ENCODE measurements around the gene SGMS1. TPM values are rescaled to one million over a fixed set of nuclear protein-coding genes. Genes with fewer than 3 reads are reported as not detected.

Gene SGMS1
- total and polyA plus RNA-seq, 2 experiments from 2014 or later = 15.0 to 34.7 TPM

DNA sequence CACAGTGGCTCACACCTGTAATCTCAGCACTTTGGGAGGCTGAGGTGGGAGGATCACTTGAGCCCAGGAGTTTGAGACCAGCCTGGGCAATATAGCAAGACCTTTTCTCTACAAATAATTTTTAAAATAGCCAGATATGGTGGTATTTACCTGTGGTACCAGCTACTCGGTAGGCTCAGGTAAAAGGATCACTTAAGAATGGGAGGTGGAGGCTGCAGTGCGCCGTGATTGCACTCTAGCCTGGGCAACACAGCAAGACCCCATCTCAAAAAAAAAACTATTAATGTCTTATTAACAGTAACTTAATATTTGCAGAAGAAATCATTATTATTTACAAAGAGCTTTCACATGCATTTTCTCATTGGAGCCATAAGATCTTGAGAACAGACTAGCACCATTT lies 103.6 kb downstream of the SGMS1 start (continued):
- TF ChIP-seq, protein P1, sequence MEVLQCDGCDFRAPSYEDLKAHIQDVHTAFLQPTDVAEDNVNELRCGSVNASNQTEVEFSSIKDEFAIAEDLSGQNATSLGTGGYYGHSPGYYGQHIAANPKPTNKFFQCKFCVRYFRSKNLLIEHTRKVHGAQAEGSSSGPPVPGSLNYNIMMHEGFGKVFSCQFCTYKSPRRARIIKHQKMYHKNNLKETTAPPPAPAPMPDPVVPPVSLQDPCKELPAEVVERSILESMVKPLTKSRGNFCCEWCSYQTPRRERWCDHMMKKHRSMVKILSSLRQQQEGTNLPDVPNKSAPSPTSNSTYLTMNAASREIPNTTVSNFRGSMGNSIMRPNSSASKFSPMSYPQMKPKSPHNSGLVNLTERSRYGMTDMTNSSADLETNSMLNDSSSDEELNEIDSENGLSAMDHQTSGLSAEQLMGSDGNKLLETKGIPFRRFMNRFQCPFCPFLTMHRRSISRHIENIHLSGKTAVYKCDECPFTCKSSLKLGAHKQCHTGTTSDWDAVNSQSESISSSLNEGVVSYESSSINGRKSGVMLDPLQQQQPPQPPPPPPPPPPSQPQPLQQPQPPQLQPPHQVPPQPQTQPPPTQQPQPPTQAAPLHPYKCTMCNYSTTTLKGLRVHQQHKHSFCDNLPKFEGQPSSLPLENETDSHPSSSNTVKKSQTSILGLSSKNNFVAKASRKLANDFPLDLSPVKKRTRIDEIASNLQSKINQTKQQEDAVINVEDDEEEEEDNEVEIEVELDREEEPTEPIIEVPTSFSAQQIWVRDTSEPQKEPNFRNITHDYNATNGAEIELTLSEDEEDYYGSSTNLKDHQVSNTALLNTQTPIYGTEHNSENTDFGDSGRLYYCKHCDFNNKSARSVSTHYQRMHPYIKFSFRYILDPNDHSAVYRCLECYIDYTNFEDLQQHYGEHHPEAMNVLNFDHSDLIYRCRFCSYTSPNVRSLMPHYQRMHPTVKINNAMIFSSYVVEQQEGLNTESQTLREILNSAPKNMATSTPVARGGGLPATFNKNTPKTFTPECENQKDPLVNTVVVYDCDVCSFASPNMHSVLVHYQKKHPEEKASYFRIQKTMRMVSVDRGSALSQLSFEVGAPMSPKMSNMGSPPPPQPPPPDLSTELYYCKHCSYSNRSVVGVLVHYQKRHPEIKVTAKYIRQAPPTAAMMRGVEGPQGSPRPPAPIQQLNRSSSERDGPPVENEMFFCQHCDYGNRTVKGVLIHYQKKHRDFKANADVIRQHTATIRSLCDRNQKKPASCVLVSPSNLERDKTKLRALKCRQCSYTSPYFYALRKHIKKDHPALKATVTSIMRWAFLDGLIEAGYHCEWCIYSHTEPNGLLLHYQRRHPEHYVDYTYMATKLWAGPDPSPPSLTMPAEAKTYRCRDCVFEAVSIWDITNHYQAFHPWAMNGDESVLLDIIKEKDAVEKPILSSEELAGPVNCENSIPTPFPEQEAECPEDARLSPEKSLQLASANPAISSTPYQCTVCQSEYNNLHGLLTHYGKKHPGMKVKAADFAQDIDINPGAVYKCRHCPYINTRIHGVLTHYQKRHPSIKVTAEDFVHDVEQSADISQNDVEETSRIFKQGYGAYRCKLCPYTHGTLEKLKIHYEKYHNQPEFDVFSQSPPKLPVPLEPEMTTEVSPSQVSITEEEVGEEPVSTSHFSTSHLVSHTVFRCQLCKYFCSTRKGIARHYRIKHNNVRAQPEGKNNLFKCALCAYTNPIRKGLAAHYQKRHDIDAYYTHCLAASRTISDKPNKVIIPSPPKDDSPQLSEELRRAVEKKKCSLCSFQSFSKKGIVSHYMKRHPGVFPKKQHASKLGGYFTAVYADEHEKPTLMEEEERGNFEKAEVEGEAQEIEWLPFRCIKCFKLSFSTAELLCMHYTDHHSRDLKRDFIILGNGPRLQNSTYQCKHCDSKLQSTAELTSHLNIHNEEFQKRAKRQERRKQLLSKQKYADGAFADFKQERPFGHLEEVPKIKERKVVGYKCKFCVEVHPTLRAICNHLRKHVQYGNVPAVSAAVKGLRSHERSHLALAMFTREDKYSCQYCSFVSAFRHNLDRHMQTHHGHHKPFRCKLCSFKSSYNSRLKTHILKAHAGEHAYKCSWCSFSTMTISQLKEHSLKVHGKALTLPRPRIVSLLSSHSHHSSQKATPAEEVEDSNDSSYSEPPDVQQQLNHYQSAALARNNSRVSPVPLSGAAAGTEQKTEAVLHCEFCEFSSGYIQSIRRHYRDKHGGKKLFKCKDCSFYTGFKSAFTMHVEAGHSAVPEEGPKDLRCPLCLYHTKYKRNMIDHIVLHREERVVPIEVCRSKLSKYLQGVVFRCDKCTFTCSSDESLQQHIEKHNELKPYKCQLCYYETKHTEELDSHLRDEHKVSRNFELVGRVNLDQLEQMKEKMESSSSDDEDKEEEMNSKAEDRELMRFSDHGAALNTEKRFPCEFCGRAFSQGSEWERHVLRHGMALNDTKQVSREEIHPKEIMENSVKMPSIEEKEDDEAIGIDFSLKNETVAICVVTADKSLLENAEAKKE (CRISPR knock-in tag; IDR thresholded peaks at IDR 0.05) = no peak
- TF ChIP-seq ZNF331 (CRISPR knock-in tag; IDR thresholded peaks at IDR 0.05; ENCODE audit: low read depth) (no peak), JUNB (IDR thresholded peaks at IDR 0.05; ENCODE audit: unreplicated experiment) (no peak), EZH2 (IDR thresholded peaks at IDR 0.05; ENCODE audit: low read depth, unreplicated experiment) (no peak), POLR2AphosphoS5 (IDR thresholded peaks at IDR 0.05; ENCODE audit: low read depth) (no peak), STAT1 (IDR thresholded peaks at IDR 0.05; ENCODE audit: unreplicated experiment) (no peak)

DNA sequence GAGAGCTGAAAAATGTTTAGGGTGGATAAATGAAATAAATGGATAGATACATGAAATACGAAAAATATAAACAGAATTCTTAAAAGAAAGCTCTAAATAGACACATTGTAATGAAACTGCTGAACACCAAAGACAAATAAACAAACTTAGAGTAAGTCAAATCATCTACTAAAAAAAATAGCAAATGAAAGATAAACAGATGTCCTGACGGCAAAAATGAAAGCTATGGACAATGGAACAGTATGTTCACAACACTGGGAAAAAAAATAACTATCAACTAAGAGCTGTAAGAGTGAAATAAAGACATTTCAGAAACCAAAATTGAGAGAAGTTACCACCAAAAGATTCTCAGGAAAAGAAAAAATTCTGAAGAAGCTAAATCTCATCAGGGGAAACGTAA lies 106.1 kb downstream of the SGMS1 start:
- peaks cover 21% of the 10 kb centered on the region for H3K4me1 Mint-ChIP-seq
- no peak overlapping the region for H3K27ac Mint-ChIP-seq

More for the DNA sequence above, 106.1 kb downstream of the SGMS1 start:
- Histone ChIP-seq H3K9me2 (ENCODE audit: insufficient read depth) (no peaks in the 10 kb centered on the region), H3K36me3 (ENCODE audit: insufficient read depth) (no peaks in the 10 kb centered on the region), H3K27me3 (ENCODE audit: insufficient read depth) (no peaks in the 10 kb centered on the region), H3K4me2 (no peak overlapping the region), H3F3A (replicated peaks; ENCODE audit: low read depth) (no peaks in the 10 kb centered on the region), H2AFZ (no peak overlapping the region), H3K79me2 (replicated peaks; ENCODE audit: insufficient read depth) (peaks cover 29% of the 10 kb centered on the region), H3K4me1 (ENCODE audit: insufficient read depth) (peaks cover 6% of the 10 kb centered on the region), H3K4me3 (no peak overlapping the region), H3K27ac (ENCODE audit: low read depth) (no peak overlapping the region), H4K20me1 (replicated peaks; ENCODE audit: insufficient read depth) (peaks cover 5% of the 10 kb centered on the region; the same call in 1 of the 2 replicates)
- TF ChIP-seq EZH2 (IDR thresholded peaks at IDR 0.05; ENCODE audit: low read depth, unreplicated experiment) = no peak
- Mint-ChIP-seq H3K36me3 (ENCODE audit: low read depth) (no peaks in the 10 kb centered on the region), H3K27me3 (ENCODE audit: insufficient read depth, low read depth, poor library complexity) (no peaks in the 10 kb centered on the region), H3K4me3 (no peak overlapping the region), H3K9me3 (no peaks in the 10 kb centered on the region)
- ATAC-seq (no peak), DNase-seq (ENCODE audit: low spot score) (no peak)
